MM.1S (cell line): ENCODE data around the gene SIRT7.

Experiments used
- CTCF ChIP-seq: fragments of 300-600 bp; sonication (generic); IDR thresholded peaks from 2 replicates; pipeline ENCODE4 v1.5.1; 2016; ENCODE audit warnings: antibody characterized with exemption, low read length, mixed read lengths
- EZH2 ChIP-seq: fragments of 300-600 bp; sonication (generic); optimal IDR thresholded peaks from 2 replicates; pipeline ENCODE3; 2017; ENCODE audit warnings: low read depth, mild to moderate bottlenecking, antibody characterized with exemption, low read length, mixed read lengths
- EZH2phosphoT487 ChIP-seq: fragments of 300-600 bp; sonication (generic); IDR thresholded peaks from 2 replicates; pipeline ENCODE4 v1.6.1; 2018; ENCODE audit warnings: antibody characterized with exemption, low read length

DNA sequence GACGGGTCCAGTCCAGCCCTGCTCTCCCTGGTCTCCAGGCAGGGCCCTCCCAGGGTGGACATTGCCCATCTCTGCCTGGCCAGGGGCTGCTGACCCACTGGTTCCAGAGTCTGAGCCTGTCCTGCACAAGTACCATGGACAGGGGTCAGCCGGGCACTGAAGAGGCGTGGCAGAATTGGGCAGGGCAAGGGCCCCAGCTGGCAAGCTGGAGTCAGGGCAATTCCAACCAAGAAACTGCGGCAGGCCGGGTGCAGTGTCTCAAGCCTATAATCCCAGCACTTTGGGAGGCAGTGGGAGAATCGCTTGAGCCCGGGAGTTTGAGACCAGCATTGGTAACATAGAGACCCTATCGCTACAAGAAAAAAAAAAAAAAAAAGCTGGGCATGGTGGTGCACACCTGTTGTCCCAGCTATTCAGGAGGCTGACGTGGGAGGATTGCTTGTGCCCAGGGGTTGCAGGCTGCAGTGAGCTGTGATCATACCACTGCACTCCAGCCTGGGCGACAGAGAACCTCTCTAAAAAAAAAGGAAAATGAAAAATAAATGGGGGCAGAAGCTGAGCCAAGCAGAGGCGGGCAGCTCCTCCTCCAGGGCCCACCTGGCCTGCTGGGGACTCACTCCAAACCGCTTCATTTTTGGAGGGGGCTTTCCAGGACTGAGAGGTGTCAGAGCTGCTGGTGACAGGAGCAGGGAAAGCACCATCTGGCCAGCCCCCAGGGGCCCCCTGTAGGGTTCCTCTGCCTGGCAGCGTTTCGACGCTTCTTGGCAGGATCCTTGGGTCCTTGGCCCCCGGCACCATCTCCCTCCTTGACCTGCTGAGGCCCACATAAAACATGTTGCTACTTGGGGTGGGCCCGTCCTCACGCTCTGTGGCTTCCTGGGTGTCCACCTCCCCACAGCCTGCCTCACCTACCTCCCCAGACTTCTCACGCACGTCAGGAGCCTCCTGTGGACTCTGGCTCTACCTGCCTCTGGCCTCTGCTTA is 12.5 kb upstream of the SIRT7 start:
- TF ChIP-seq CTCF (no peak), EZH2 (no peak), EZH2phosphoT487 (no peak)
